ENCODE results near the gene PPP1R16B.

Gene PPP1R16B

GRCh38 chr20:38867062-38867359 lies 61.5 kb downstream of the PPP1R16B start:
- no peak overlapping the region for H2AK5ac ChIP-seq (ENCODE audit: low read length)
- H2BK120ac ChIP-seq (ENCODE audit: insufficient read depth, low read length, poor library complexity), result no peak overlapping the region
- no peak overlapping the region for H4K91ac ChIP-seq (ENCODE audit: low read depth, low read length)
- no peak overlapping the region for H2BK12ac ChIP-seq (ENCODE audit: low read length)
- H2AFZ ChIP-seq (ENCODE audit: insufficient read depth, low read length, poor library complexity), result no peak overlapping the region
- no peaks in the 10 kb centered on the region for H3K79me1 ChIP-seq (ENCODE audit: low read length)
- no peak overlapping the region for H3K18ac ChIP-seq (ENCODE audit: low read length)
- no peaks in the 10 kb centered on the region for H3K27me3 ChIP-seq (ENCODE audit: insufficient read depth, low read length)
- no peaks in the 10 kb centered on the region for H3K4me1 ChIP-seq (ENCODE audit: control insufficient read depth in 1 of 2, insufficient read depth in 2 of 2, low read length in 2 of 2)
- no peak overlapping the region for H4K8ac ChIP-seq (ENCODE audit: low read depth, low read length)
- H3K79me2 ChIP-seq (ENCODE audit: control insufficient read depth, insufficient read depth, low read length, poor library complexity), result no peaks in the 10 kb centered on the region
- H3K4me2 ChIP-seq (ENCODE audit: low read length), result no peak overlapping the region
- H3K23ac ChIP-seq (ENCODE audit: low read length), result no peak overlapping the region
- no peaks in the 10 kb centered on the region for H3K9me3 ChIP-seq (ENCODE audit: insufficient read depth, low read depth, low read length)
- no peak overlapping the region for H3K14ac ChIP-seq (ENCODE audit: low read length)
- no peak overlapping the region for H4K12ac ChIP-seq (ENCODE audit: low read depth, low read length)
- no peaks in the 10 kb centered on the region for H3K36me3 ChIP-seq (ENCODE audit: control insufficient read depth in 1 of 2, insufficient read depth in 2 of 2, low read length in 2 of 2)
- no peak overlapping the region for H3K4me3 ChIP-seq (ENCODE audit: low read depth, low read length)
- H3K9ac ChIP-seq (ENCODE audit: low read length), result no peak overlapping the region
- no peak for DNase-seq
- WGBS (ENCODE audit: extremely low coverage, insufficient coverage, insufficient read length), result no CpG with 5 or more reads among the region's 4 CpGs
- no peak overlapping the region for H3K4ac ChIP-seq (ENCODE audit: low read depth, low read length)
- H3K27ac ChIP-seq (ENCODE audit: low read depth, low read length), result no peak overlapping the region
- H2BK5ac ChIP-seq (ENCODE audit: low read depth, low read length, poor library complexity), result no peak overlapping the region

GRCh38 chr20:38870733-38871559 lies 65.4 kb downstream of the PPP1R16B start:
- no peak overlapping the region for H3K23ac ChIP-seq (ENCODE audit: low read length)
- H3K4me1 ChIP-seq (ENCODE audit: control insufficient read depth in 1 of 2, insufficient read depth in 2 of 2, low read length in 2 of 2), result no peaks in the 10 kb centered on the region
- no peak overlapping the region for H2BK12ac ChIP-seq (ENCODE audit: low read length)
- H4K91ac ChIP-seq (ENCODE audit: low read depth, low read length), result no peak overlapping the region
- no peak overlapping the region for H2BK120ac ChIP-seq (ENCODE audit: insufficient read depth, low read length, poor library complexity)
- no peak overlapping the region for H3K14ac ChIP-seq (ENCODE audit: low read length)
- H3K4me3 ChIP-seq (ENCODE audit: low read depth, low read length), result peak overlapping the region; percentile 34
- no peak overlapping the region for H3K4me2 ChIP-seq (ENCODE audit: low read length)
- no peak overlapping the region for H2BK5ac ChIP-seq (ENCODE audit: low read depth, low read length, poor library complexity)
- H3K4ac ChIP-seq (ENCODE audit: low read depth, low read length), result no peak overlapping the region
- H3K27me3 ChIP-seq (ENCODE audit: insufficient read depth, low read length), result no peaks in the 10 kb centered on the region
- H2AFZ ChIP-seq (ENCODE audit: insufficient read depth, low read length, poor library complexity), result no peak overlapping the region
- no peak overlapping the region for H3K27ac ChIP-seq (ENCODE audit: low read depth, low read length)
- H3K9ac ChIP-seq (ENCODE audit: low read length), result no peak overlapping the region
- no peaks in the 10 kb centered on the region for H3K36me3 ChIP-seq (ENCODE audit: control insufficient read depth in 1 of 2, insufficient read depth in 2 of 2, low read length in 2 of 2)
- H3K18ac ChIP-seq (ENCODE audit: low read length), result no peak overlapping the region
- no peaks in the 10 kb centered on the region for H3K79me1 ChIP-seq (ENCODE audit: low read length)
- H3K79me2 ChIP-seq (ENCODE audit: control insufficient read depth, insufficient read depth, low read length, poor library complexity), result no peaks in the 10 kb centered on the region
- no peak overlapping the region for H4K8ac ChIP-seq (ENCODE audit: low read depth, low read length)
- DNase-seq, result peak; percentile 88 to 93
- H2AK5ac ChIP-seq (ENCODE audit: low read length), result no peak overlapping the region
- H4K12ac ChIP-seq (ENCODE audit: low read depth, low read length), result no peak overlapping the region
- no peaks in the 10 kb centered on the region for H3K9me3 ChIP-seq (ENCODE audit: insufficient read depth, low read depth, low read length)
- no CpG with 5 or more reads among the region's 12 CpGs for WGBS (ENCODE audit: extremely low coverage, insufficient coverage, insufficient read length)

GRCh38 chr20:38871560-38871953 lies 66.1 kb downstream of the PPP1R16B start:
- H3K4me2 ChIP-seq (ENCODE audit: low read length), result no peak overlapping the region
- H3K9ac ChIP-seq (ENCODE audit: low read length), result no peak overlapping the region
- H3K36me3 ChIP-seq (ENCODE audit: control insufficient read depth in 1 of 2, insufficient read depth in 2 of 2, low read length in 2 of 2), result no peaks in the 10 kb centered on the region
- WGBS (ENCODE audit: extremely low coverage, insufficient coverage, insufficient read length), result 97% methylated on average over 1 of the region's 3 CpGs
- no peak overlapping the region for H4K91ac ChIP-seq (ENCODE audit: low read depth, low read length)
- no peak overlapping the region for H3K14ac ChIP-seq (ENCODE audit: low read length)
- no peak overlapping the region for H3K23ac ChIP-seq (ENCODE audit: low read length)
- H2AK5ac ChIP-seq (ENCODE audit: low read length), result no peak overlapping the region
- H3K9me3 ChIP-seq (ENCODE audit: insufficient read depth, low read depth, low read length), result no peaks in the 10 kb centered on the region
- H2BK5ac ChIP-seq (ENCODE audit: low read depth, low read length, poor library complexity), result no peak overlapping the region
- no peaks in the 10 kb centered on the region for H3K27me3 ChIP-seq (ENCODE audit: insufficient read depth, low read length)
- no peak overlapping the region for H2BK12ac ChIP-seq (ENCODE audit: low read length)
- no peak overlapping the region for H2BK120ac ChIP-seq (ENCODE audit: insufficient read depth, low read length, poor library complexity)
- no peak overlapping the region for H3K27ac ChIP-seq (ENCODE audit: low read depth, low read length)
- no peak overlapping the region for H2AFZ ChIP-seq (ENCODE audit: insufficient read depth, low read length, poor library complexity)
- H3K4me3 ChIP-seq (ENCODE audit: low read depth, low read length), result no peak overlapping the region
- H3K79me2 ChIP-seq (ENCODE audit: control insufficient read depth, insufficient read depth, low read length, poor library complexity), result no peaks in the 10 kb centered on the region
- H4K8ac ChIP-seq (ENCODE audit: low read depth, low read length), result no peak overlapping the region
- no peak overlapping the region for H4K12ac ChIP-seq (ENCODE audit: low read depth, low read length)
- DNase-seq, result no peak
- H3K18ac ChIP-seq (ENCODE audit: low read length), result no peak overlapping the region
- H3K4ac ChIP-seq (ENCODE audit: low read depth, low read length), result no peak overlapping the region
- no peaks in the 10 kb centered on the region for H3K79me1 ChIP-seq (ENCODE audit: low read length)
- no peaks in the 10 kb centered on the region for H3K4me1 ChIP-seq (ENCODE audit: control insufficient read depth in 1 of 2, insufficient read depth in 2 of 2, low read length in 2 of 2)

DNA sequence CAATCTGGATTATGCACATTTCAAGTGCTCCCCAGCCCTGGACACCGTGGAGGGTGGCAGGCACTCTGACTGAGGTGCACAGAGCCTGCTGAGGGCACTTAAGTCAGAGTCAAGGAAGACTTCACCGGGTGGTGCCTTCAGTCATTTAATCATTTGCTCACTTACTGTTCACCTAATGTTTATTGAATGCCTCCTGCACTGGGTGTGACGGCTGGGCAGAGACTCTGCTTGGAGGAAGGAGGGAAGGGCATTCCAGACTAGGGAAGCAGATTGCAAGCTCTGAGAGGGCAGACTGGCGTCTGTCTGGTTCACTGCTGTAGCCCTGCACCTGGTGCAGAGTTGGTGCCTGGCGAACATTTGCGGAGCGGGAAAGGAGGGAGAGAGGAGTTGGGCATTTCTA lies 66.5 kb downstream of the PPP1R16B start:
- Histone ChIP-seq H3K36me3 (ENCODE audit: control insufficient read depth in 1 of 2, insufficient read depth in 2 of 2, low read length in 2 of 2) (no peaks in the 10 kb centered on the region), H3K9ac (ENCODE audit: low read length) (no peak overlapping the region), H3K9me3 (ENCODE audit: insufficient read depth, low read depth, low read length) (no peaks in the 10 kb centered on the region), H3K18ac (ENCODE audit: low read length) (no peak overlapping the region), H3K27me3 (ENCODE audit: insufficient read depth, low read length) (no peaks in the 10 kb centered on the region), H3K4ac (ENCODE audit: low read depth, low read length) (no peak overlapping the region), H2BK120ac (ENCODE audit: insufficient read depth, low read length, poor library complexity) (no peak overlapping the region), H3K4me2 (ENCODE audit: low read length) (no peak overlapping the region), H3K4me1 (ENCODE audit: control insufficient read depth in 1 of 2, insufficient read depth in 2 of 2, low read length in 2 of 2) (no peaks in the 10 kb centered on the region), H4K12ac (ENCODE audit: low read depth, low read length) (no peak overlapping the region), H2AFZ (ENCODE audit: insufficient read depth, low read length, poor library complexity) (no peak overlapping the region), H3K27ac (ENCODE audit: low read depth, low read length) (no peak overlapping the region), H2BK12ac (ENCODE audit: low read length) (no peak overlapping the region), H2AK5ac (ENCODE audit: low read length) (no peak overlapping the region), H2BK5ac (ENCODE audit: low read depth, low read length, poor library complexity) (no peak overlapping the region), H3K14ac (ENCODE audit: low read length) (no peak overlapping the region), H3K79me2 (ENCODE audit: control insufficient read depth, insufficient read depth, low read length, poor library complexity) (no peaks in the 10 kb centered on the region), H4K91ac (ENCODE audit: low read depth, low read length) (no peak overlapping the region), H3K23ac (ENCODE audit: low read length) (no peak overlapping the region), H3K4me3 (ENCODE audit: low read depth, low read length) (no peak overlapping the region), H4K8ac (ENCODE audit: low read depth, low read length) (no peak overlapping the region), H3K79me1 (ENCODE audit: low read length) (no peaks in the 10 kb centered on the region)
- no peak for DNase-seq
- WGBS (ENCODE audit: extremely low coverage, insufficient coverage, insufficient read length), result no CpG with 5 or more reads among the region's 7 CpGs

All from trophoblast cell (in vitro differentiated cells and primary cell).